ENCODE data around the gene MOCS1.

Gene MOCS1

GRCh38 chr6:39898625-39899024 lies 35.6 kb downstream of the MOCS1 start:
- no peaks in the 10 kb centered on the region for H3K4me1 ChIP-seq (ENCODE audit: control insufficient read depth in 1 of 2, insufficient read depth in 1 of 2, low read depth in 1 of 2, low read length in 1 of 2)
- no peak for TF ChIP-seq CTCF (IDR thresholded peaks at IDR 0.05)
- H3K27me3 ChIP-seq, result no peaks in the 10 kb centered on the region
- no peak overlapping the region for H3K4me3 ChIP-seq (ENCODE audit: low read depth in 1 of 2, low read length in 1 of 2)
- H3K27ac ChIP-seq, result no peak overlapping the region
- peaks cover 53% of the 10 kb centered on the region for H3K36me3 ChIP-seq
- no peaks in the 10 kb centered on the region for H3K9me3 ChIP-seq

DNA sequence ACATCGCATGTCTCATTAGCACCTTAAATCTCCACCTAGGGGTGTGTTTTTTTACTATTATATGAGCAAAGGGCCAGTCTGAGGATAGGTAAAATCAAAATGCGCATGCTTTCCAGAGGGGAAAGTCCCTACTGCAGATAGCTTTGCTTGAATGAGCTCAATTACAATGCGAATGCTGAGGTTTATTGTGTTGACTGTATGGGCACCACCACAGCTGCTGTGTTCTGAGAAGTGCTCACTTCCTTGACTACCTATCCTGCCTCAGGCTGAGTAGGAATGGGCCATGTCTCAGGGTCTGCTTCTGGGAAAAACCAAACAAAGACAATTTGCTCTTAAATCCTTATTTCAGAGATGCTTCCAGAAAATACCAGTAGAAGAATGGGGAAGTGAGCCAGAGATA lies 36.6 kb downstream of the MOCS1 start:
- no peak for TF ChIP-seq CTCF (IDR thresholded peaks at IDR 0.05)

GRCh38 chr6:39896701-39897100 lies 37.6 kb downstream of the MOCS1 start:
- Histone ChIP-seq H3K27ac (no peak overlapping the region), H3K9me3 (no peaks in the 10 kb centered on the region), H3K27me3 (no peaks in the 10 kb centered on the region), H3K36me3 (peaks cover 37% of the 10 kb centered on the region), H3K4me3 (ENCODE audit: low read depth in 1 of 2, low read length in 1 of 2) (no peak overlapping the region), H3K4me1 (ENCODE audit: control insufficient read depth in 1 of 2, insufficient read depth in 1 of 2, low read depth in 1 of 2, low read length in 1 of 2) (peaks cover 7 to 8% of the 10 kb centered on the region in 2 experiments)
- no peak for TF ChIP-seq CTCF (IDR thresholded peaks at IDR 0.05)

More for the DNA sequence above, 36.6 kb downstream of the MOCS1 start:
- Histone ChIP-seq H3K9me3 (no peaks in the 10 kb centered on the region), H3K27ac (no peak overlapping the region), H3K36me3 (peaks cover 46% of the 10 kb centered on the region), H3K4me1 (ENCODE audit: control insufficient read depth in 1 of 2, insufficient read depth in 1 of 2, low read depth in 1 of 2, low read length in 1 of 2) (no peaks in the 10 kb centered on the region), H3K4me3 (ENCODE audit: low read depth in 1 of 2, low read length in 1 of 2) (no peak overlapping the region), H3K27me3 (no peaks in the 10 kb centered on the region)

DNA sequence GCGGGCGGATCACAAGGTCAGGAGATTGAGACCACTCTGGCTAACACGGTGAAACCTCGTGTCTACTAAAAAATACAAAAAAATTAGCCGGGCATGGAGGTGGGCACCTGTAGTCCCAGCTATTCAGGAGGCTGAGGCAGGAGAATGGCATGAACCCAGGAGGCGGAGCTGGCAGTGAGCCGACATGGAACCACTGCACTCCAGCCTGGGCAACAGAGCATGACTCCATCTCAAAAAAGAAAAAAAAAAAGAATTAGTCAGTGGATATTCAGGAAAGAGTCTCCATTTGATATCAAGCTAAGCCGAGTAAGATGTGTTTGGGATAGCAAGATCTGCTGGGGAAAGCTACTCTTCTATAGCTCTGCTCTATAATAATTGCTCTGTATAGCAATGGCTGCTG lies 41.0 kb downstream of the MOCS1 start:
- peaks cover 7% of the 10 kb centered on the region for H3K36me3 ChIP-seq

DNA sequence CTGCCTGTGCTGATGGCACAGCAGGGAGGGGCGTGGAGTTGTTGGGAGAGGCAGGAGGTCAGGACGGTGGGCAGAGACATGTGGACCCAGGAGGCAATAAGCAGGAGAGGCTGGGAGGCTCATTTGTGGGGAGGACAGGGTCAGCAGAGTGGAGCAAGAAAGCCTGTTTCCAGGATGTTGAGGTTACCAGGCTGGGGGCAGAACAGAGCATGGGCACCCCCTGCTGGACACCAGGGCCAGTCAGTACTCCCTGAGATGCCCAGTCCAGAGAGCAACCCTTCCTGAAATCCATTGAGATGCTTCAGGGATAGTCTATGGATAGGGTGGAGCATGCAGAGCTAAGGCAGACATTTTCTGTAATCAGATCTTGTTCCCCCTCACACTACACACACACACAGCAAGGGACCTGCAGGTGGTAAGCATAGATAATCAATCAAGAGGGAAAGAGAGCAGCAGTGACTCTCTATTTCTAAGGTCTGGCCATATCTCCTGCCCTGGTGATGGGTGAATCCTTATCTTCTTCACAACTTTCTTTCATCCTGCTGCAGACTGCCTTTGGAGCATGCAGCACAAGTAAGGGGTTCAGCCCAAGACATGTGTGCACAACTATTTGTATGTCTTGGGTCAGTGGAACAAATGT lies 41.7 kb downstream of the MOCS1 start:
- TF ChIP-seq CTCF (IDR thresholded peaks at IDR 0.05), result no peak
- Histone ChIP-seq H3K9me3 (no peaks in the 10 kb centered on the region), H3K4me3 (ENCODE audit: low read depth in 1 of 2, low read length in 1 of 2) (no peak overlapping the region), H3K36me3 (peaks cover 7% of the 10 kb centered on the region), H3K4me1 (ENCODE audit: control insufficient read depth in 1 of 2, insufficient read depth in 1 of 2, low read depth in 1 of 2, low read length in 1 of 2) (peaks cover 8 to 10% of the 10 kb centered on the region in 2 experiments), H3K27me3 (peaks cover 29% of the 10 kb centered on the region), H3K27ac (no peak overlapping the region)

More for the DNA sequence above, 41.0 kb downstream of the MOCS1 start:
- no peak overlapping the region for H3K27ac ChIP-seq
- H3K9me3 ChIP-seq, result no peaks in the 10 kb centered on the region
- no peak overlapping the region for H3K4me3 ChIP-seq (ENCODE audit: low read depth in 1 of 2, low read length in 1 of 2)
- peaks cover 8 to 10% of the 10 kb centered on the region in 2 experiments for H3K4me1 ChIP-seq (ENCODE audit: control insufficient read depth in 1 of 2, insufficient read depth in 1 of 2, low read depth in 1 of 2, low read length in 1 of 2)
- H3K27me3 ChIP-seq, result peaks cover 23% of the 10 kb centered on the region
- TF ChIP-seq CTCF (IDR thresholded peaks at IDR 0.05), result no peak

Measured in neutrophil (primary cell).